SIG-M5 (cell line): ENCODE data around the gene PITPNC1.
A peak's percentile ranks its signal among the peaks of the same experiment; 100 is the strongest.
"Not testable (repeated sequence)": the region's sequence is repeated elsewhere in the genome, so short reads cannot be mapped to it uniquely, and the experiment has no call there.

Experiments used
- DNase-seq: peaks from one replicate; lab custom pipeline; 2025; lab: John Stamatoyannopoulos, UW

PITPNC1 gene

GRCh38 chr17:67369676-67370075 lies 7.4 kb upstream of the PITPNC1 start:
- DNase-seq: no peak

GRCh38 chr17:67372751-67373150 lies 4.3 kb upstream of the PITPNC1 start:
- DNase-seq: no peak

GRCh38 chr17:67374329-67375053 lies 2.6 kb upstream of the PITPNC1 start:
- DNase-seq: peak; percentile 56

DNA sequence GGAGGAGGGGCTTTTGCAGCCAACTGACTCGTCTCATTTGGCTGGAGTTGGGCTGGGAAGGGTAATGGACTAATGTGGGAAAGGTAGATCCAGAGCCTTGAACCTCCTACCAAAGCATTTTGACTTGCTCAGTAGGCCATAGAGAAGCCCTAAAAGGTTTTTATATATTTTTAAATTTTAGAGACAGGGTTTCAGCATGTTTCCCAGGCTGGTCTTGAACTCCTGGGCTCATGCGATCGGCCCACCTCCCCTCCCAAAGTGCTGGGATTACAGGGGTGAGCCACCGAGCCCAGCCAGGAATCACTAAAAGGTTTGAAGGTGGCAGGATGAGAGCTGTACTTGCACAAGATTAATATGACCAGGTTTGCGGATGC lies 2.0 kb upstream of the PITPNC1 start:
- DNase-seq: no peak

GRCh38 chr17:67375716-67376115 lies 1.4 kb upstream of the PITPNC1 start:
- no peak for DNase-seq

DNA sequence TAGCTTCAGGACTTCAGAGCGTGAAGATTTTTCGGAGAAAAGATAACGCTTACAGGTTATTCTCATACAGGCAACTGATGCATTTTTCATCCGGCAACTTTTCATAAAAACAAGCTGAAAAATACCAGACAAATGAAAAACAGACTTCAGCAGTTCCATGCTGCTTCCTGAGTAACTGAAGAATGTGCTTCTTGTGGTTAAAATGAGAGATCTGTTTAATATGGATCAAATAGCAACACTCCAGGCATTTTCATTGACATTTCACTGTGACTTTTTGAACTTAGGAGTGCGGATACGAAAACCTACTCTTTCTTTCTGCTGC lies 705 bp upstream of the PITPNC1 start:
- no peak for DNase-seq

- DNase-seq: no peak
These were observed 690 bp downstream of the PITPNC1 start for GRCh38 chr17:67377488-67378453.

GRCh38 chr17:67378454-67379250 lies 1.6 kb downstream of the PITPNC1 start:
- DNase-seq: no peak

GRCh38 chr17:67379251-67379630 lies 2.2 kb downstream of the PITPNC1 start:
- no peak for DNase-seq

GRCh38 chr17:67381929-67382257 lies 4.8 kb downstream of the PITPNC1 start:
- DNase-seq: no peak

- no peak for DNase-seq
These were observed 8.3 kb downstream of the PITPNC1 start for GRCh38 chr17:67385122-67385988.

GRCh38 chr17:67386965-67387551 lies 10.0 kb downstream of the PITPNC1 start:
- no peak for DNase-seq

- DNase-seq: not testable (repeated sequence)
These were observed 11.5 kb downstream of the PITPNC1 start for GRCh38 chr17:67388536-67388935.

- DNase-seq: no peak
These were observed 11.9 kb downstream of the PITPNC1 start for GRCh38 chr17:67388986-67389385.

DNA sequence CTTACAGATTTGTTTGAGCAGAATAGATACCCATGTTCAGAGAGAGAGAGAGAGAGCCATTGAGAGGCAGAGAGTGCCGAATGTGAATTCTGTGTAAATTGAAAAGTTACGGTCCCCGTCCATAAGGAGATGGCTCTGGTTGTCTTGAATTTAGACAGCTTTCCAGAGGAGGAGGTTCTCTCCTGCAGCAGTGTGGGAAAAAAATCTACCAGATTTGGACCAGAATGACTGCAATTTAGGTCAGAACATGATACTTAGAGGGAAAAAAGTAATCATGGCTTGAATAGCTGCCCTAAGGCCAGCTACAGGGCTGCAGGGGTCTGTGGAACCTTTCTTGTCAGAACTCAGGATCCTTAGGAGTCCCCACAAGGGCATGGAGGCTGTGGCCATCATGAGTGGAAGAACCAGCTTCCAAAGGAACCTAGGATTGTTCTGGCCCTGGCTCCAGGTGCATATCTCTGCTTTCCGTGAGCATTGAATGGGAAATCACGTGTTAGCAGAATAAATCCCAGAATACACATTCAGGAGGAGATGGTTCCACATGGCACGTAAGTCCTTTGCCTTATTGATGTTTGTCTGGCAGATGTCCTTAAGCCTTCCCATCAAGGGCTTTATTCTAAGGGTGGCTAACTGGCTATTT lies 13.0 kb downstream of the PITPNC1 start:
- DNase-seq: no peak

- DNase-seq: no peak
These were observed 13.7 kb downstream of the PITPNC1 start for GRCh38 chr17:67390646-67391361.

GRCh38 chr17:67392111-67392510 lies 15.0 kb downstream of the PITPNC1 start:
- no peak for DNase-seq

- no peak for DNase-seq
These were observed 16.8 kb downstream of the PITPNC1 start for GRCh38 chr17:67393809-67394397.

- DNase-seq: no peak
These were observed 22.6 kb downstream of the PITPNC1 start for GRCh38 chr17:67399676-67400075.

- no peak for DNase-seq
These were observed 23.1 kb downstream of the PITPNC1 start for GRCh38 chr17:67400193-67400592.
